ENCODE data around the gene LRMDA. TPM values are rescaled to one million over a fixed set of nuclear protein-coding genes. Genes with fewer than 3 reads are reported as not detected.
"Not testable (repeated sequence)": the region's sequence is repeated elsewhere in the genome, so short reads cannot be mapped to it uniquely, and the experiment has no call there.

The LRMDA gene
- total RNA-seq, 4 donors from 2014 or later: 1.5 to 15.7 (median 4.6) TPM

- H3K4me1 ChIP-seq: no peaks in the 10 kb centered on the region
- H3K36me3 ChIP-seq: no peaks in the 10 kb centered on the region
- H3K27ac ChIP-seq: no peak overlapping the region
- intact Hi-C loops (cut with DNase I; ENCODE audit: low total_unique reads): no loop called here
- H3K27me3 ChIP-seq: no peaks in the 10 kb centered on the region
- no peak for DNase-seq
- no peaks in the 10 kb centered on the region for H3K9me3 ChIP-seq
- no peak for TF ChIP-seq CTCF (IDR thresholded peaks at IDR 0.05)
- TF ChIP-seq POLR2A (IDR thresholded peaks at IDR 0.05): no peak
- H3K4me3 ChIP-seq: no peak overlapping the region
These were observed 168.6 kb downstream of the LRMDA start for GRCh38 chr10:75599875-75600648.

DNA sequence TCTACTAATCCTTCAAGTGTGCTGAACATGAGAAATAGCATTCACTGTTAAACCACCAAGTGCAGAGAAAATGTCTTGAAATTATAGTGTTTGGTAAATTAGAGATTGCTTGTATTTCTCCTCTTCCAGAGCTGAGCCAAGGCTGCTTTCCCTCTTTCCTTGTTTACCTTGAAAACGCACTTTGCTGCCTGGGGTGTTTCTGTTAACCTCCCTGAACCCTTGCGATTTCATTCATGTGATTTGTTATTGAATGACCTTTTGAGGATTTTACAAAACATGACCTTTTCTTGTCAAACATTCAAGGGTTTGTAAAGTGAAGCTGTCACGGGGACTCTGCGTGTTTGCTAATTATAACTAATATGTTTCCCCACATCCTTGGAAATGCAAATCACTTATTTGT is 169.4 kb downstream of the LRMDA start:
- Histone ChIP-seq H3K36me3 (no peaks in the 10 kb centered on the region), H3K27ac (no peak overlapping the region), H3K4me3 (no peak overlapping the region), H3K4me1 (no peaks in the 10 kb centered on the region), H3K27me3 (no peaks in the 10 kb centered on the region), H3K9me3 (no peaks in the 10 kb centered on the region)
- no peak for DNase-seq
- TF ChIP-seq POLR2A (IDR thresholded peaks at IDR 0.05) (no peak), CTCF (IDR thresholded peaks at IDR 0.05) (no peak)
- intact Hi-C loops (cut with DNase I; ENCODE audit: low total_unique reads): no loop called here

DNA sequence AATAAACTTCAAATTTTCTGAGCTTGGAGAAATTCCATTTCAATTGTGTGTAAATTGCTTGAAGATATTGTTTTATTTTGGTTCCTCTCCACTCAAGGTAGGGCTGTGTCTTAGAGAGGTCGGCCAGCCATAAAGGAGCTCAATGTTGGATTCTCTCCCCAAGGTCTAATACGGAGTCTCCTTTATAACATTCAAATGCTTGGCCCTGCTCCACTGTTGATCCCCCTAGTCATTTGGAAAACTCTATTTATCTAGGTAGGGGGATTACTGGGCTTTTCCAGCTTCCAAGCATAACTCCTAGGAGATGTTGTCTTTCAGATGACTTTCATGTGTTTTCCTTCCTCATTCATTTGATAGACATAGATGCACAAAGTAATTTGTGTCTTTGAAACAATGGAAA is 170.9 kb downstream of the LRMDA start:
- Histone ChIP-seq H3K9me3 (no peaks in the 10 kb centered on the region), H3K27me3 (no peaks in the 10 kb centered on the region), H3K36me3 (no peaks in the 10 kb centered on the region), H3K4me1 (no peaks in the 10 kb centered on the region), H3K4me3 (no peak overlapping the region), H3K27ac (no peak overlapping the region)
- no peak for DNase-seq
- intact Hi-C loops (cut with DNase I; ENCODE audit: low total_unique reads): no loop called here
- TF ChIP-seq CTCF (IDR thresholded peaks at IDR 0.05) (no peak), POLR2A (IDR thresholded peaks at IDR 0.05) (no peak)

DNA sequence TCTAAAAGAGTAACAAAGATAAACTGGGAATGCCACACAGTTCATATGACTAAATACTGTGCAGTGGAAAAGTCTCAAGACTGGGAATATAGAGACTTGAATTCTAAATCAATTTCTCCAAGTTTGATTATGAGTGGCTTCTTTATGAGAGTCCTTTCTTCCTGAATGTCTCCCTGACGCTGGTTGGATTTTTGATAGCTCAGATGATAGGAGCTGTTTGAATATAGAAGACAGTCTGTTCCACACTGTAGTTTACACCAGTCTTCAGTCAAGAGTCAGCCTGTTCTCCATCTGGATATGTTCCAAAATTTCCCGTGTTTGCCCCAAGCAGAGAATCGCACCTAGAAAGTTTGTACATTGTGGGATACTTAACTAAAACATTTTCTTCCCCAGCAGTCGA is 173.7 kb downstream of the LRMDA start:
- H3K4me3 ChIP-seq: no peak overlapping the region
- TF ChIP-seq CTCF (IDR thresholded peaks at IDR 0.05) (no peak), POLR2A (IDR thresholded peaks at IDR 0.05) (no peak)
- intact Hi-C loops (cut with DNase I; ENCODE audit: low total_unique reads): no loop called here
- no peaks in the 10 kb centered on the region for H3K4me1 ChIP-seq
- no peaks in the 10 kb centered on the region for H3K27me3 ChIP-seq
- DNase-seq: no peak
- H3K9me3 ChIP-seq: no peaks in the 10 kb centered on the region
- no peak overlapping the region for H3K27ac ChIP-seq
- no peaks in the 10 kb centered on the region for H3K36me3 ChIP-seq

GRCh38 chr10:75605795-75606194 is 174.4 kb downstream of the LRMDA start:
- H3K27me3 ChIP-seq; H3K4me1 ChIP-seq; DNase-seq; H3K4me3 ChIP-seq; H3K27ac ChIP-seq; H3K36me3 ChIP-seq; intact Hi-C loops (cut with DNase I; ENCODE audit: low total_unique reads); H3K9me3 ChIP-seq: not testable (repeated sequence)
